ENCODE measurements around the gene HVCN1. TPM values are rescaled to one million over a fixed set of nuclear protein-coding genes. Genes with fewer than 3 reads are reported as not detected.

Gene HVCN1
- total and polyA plus RNA-seq, 2 of the 13 experiments (the other 11 are each of a cell fraction or from before 2014, with no cell fraction given), result 0.49 to 1.3 TPM

DNA sequence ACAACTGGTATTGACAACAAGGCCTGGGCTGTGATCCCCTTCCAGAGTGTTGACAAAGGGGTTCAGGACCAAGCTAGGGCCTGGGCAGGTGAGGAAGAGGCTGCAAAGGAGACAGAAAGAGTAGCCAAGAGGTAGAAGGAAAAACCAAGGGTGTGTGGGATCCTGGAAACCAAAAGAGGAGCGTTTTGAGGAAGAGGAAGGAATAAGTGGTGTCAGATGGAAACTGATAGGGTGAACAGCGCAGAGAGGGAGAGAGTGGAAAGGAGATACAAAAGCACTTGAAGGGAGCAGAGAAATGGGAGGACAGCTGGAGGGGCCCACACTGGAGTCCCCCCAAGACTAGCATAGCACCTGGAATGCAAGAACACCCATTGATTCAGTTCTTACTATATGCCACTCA is 8.3 kb upstream of the HVCN1 start:
- H3K4me1 ChIP-seq (ENCODE audit: insufficient read depth, low read length), result peaks cover 24% of the 10 kb centered on the region
- FAIRE-seq, result no peak
- intact Hi-C loops (cut with micrococcal nuclease; ENCODE audit: unreplicated experiment), result loop anchor here (5.0 kb wide), 1 partner anchor 190 kb away; no protein-coding TSS in a partner anchor
- H3K36me3 ChIP-seq (replicated peaks in 1 of 2; ENCODE audit: control insufficient read depth in 1 of 2, insufficient read depth in 2 of 2, low read length in 2 of 2), result no peaks in the 10 kb centered on the region
- no peaks in the 10 kb centered on the region for H3K9me3 ChIP-seq (ENCODE audit: low read length)
- TF ChIP-seq HNF4G (IDR thresholded peaks at IDR 0.05; ENCODE audit: borderline replicate concordance, low read depth, low read length), result no peak
- TF ChIP-seq HNF4G (CRISPR knock-in tag; IDR thresholded peaks at IDR 0.05; ENCODE audit: borderline replicate concordance, low read depth), result no peak
- no peak for TF ChIP-seq KLF9 (CRISPR knock-in tag; IDR thresholded peaks at IDR 0.05; ENCODE audit: low read depth)
- no peak for TF ChIP-seq E2F2 (CRISPR knock-in tag; IDR thresholded peaks at IDR 0.05; ENCODE audit: borderline replicate concordance)
- no peak for TF ChIP-seq PRMT3 (CRISPR knock-in tag; IDR thresholded peaks at IDR 0.05; ENCODE audit: borderline replicate concordance, low read depth)
- TF ChIP-seq MATR3 (CRISPR knock-in tag; IDR thresholded peaks at IDR 0.05), result no peak
- TF ChIP-seq NFKBIZ (CRISPR knock-in tag; IDR thresholded peaks at IDR 0.05), result no peak
- TF ChIP-seq ZNF703 (CRISPR knock-in tag; IDR thresholded peaks at IDR 0.05; ENCODE audit: borderline replicate concordance), result no peak
- TF ChIP-seq SMYD3 (CRISPR knock-in tag; IDR thresholded peaks at IDR 0.05), result no peak
- TF ChIP-seq ZNF782 (CRISPR knock-in tag; IDR thresholded peaks at IDR 0.05; ENCODE audit: borderline replicate concordance), result no peak
- no peak for TF ChIP-seq IKZF4 (CRISPR knock-in tag; IDR thresholded peaks at IDR 0.05; ENCODE audit: borderline replicate concordance, low read depth, not compliant biosample characterization)
- no peak for TF ChIP-seq TBX2 (CRISPR knock-in tag; IDR thresholded peaks at IDR 0.05; ENCODE audit: borderline replicate concordance)
- POLR2A ChIA-PET, result no interaction called here
- no peak for DNase-seq (ENCODE audit: low spot score)
- no peak overlapping the region for H3K4me2 ChIP-seq (ENCODE audit: low read depth, low read length)
- no peak overlapping the region for H3K9ac ChIP-seq (ENCODE audit: insufficient read depth, low read depth, low read length)
- no TSS peak for BruUV-seq (replicated peaks)
- no peak overlapping the region for H2AFZ ChIP-seq (ENCODE audit: low read length)
- H4K20me1 ChIP-seq (ENCODE audit: insufficient read depth, low read length), result no peaks in the 10 kb centered on the region
- H3K27me3 ChIP-seq (ENCODE audit: control insufficient read depth in 1 of 2, insufficient read depth in 2 of 2, low read length in 2 of 2), result peaks cover 2 to 21% of the 10 kb centered on the region in 2 experiments; a peak in 3 of 5 replicates
- no peaks in the 10 kb centered on the region for H3K79me2 ChIP-seq (ENCODE audit: insufficient read depth, low read length)
- no peak overlapping the region for H3K4me3 ChIP-seq (replicated peaks in 1 of 3; ENCODE audit: insufficient read depth in 1 of 3, low read depth in 2 of 3, low read length in 3 of 3)
- in situ Hi-C loops (cut with HindIII; ENCODE audit: extremely low pct_ligation_motif_present, low pct_unique_long_range_greater_than_20kb), result no loop called here
- no peak overlapping the region for H3K27ac ChIP-seq (ENCODE audit: extremely low read length, insufficient read depth, low read length)
- no peak for ATAC-seq
- CTCF ChIA-PET (ENCODE audit: low intra/inter-chr PET ratio, low total read pairs), result no interaction called here
- WGBS (ENCODE audit: low lambda C conversion rate), result 50% methylated on average over 2 of the region's 2 CpGs
